GM19099 (cell line): Measurements from ENCODE around the gene PARP8.

Source experiments
- POLR2A ChIP-seq: IDR thresholded peaks from 3 replicates; pipeline ENCODE4 v1.6.1; 2011; ENCODE audit warnings: low read depth; ENCODE audit not compliant: insufficient read length; ENCODE audit errors: extremely low read depth

The PARP8 gene

GRCh38 chr5:50794812-50795211, 128.4 kb downstream of the PARP8 start:
- no peak for TF ChIP-seq POLR2A

- no peak for TF ChIP-seq POLR2A
These were observed 131.6 kb downstream of the PARP8 start for GRCh38 chr5:50798002-50798401.

GRCh38 chr5:50799596-50799995, 133.2 kb downstream of the PARP8 start:
- TF ChIP-seq POLR2A: no peak

GRCh38 chr5:50800410-50800809, 134.0 kb downstream of the PARP8 start:
- no peak for TF ChIP-seq POLR2A

GRCh38 chr5:50807661-50808060, 141.2 kb downstream of the PARP8 start:
- TF ChIP-seq POLR2A: no peak

- TF ChIP-seq POLR2A: no peak
These were observed 142.0 kb downstream of the PARP8 start for GRCh38 chr5:50808406-50808805.

- TF ChIP-seq POLR2A: no peak
These were observed 147.3 kb downstream of the PARP8 start for GRCh38 chr5:50813691-50814090.

- no peak for TF ChIP-seq POLR2A
These were observed 148.1 kb downstream of the PARP8 start for GRCh38 chr5:50814556-50814955.

- TF ChIP-seq POLR2A: no peak
These were observed 155.6 kb downstream of the PARP8 start for GRCh38 chr5:50822046-50822445.

GRCh38 chr5:50822761-50823160, 156.3 kb downstream of the PARP8 start:
- TF ChIP-seq POLR2A: no peak

GRCh38 chr5:50823568-50823967, 157.1 kb downstream of the PARP8 start:
- no peak for TF ChIP-seq POLR2A

- TF ChIP-seq POLR2A: no peak
These were observed 157.7 kb downstream of the PARP8 start for GRCh38 chr5:50824109-50824508.

- TF ChIP-seq POLR2A: no peak
These were observed 161.2 kb downstream of the PARP8 start for GRCh38 chr5:50827516-50828247.

GRCh38 chr5:50829023-50829422, 162.6 kb downstream of the PARP8 start:
- no peak for TF ChIP-seq POLR2A

- TF ChIP-seq POLR2A: no peak
These were observed 166.3 kb downstream of the PARP8 start for GRCh38 chr5:50832657-50833284.

- TF ChIP-seq POLR2A: no peak
These were observed 169.9 kb downstream of the PARP8 start for GRCh38 chr5:50836356-50836755.

GRCh38 chr5:50839472-50839871, 173.0 kb downstream of the PARP8 start:
- no peak for TF ChIP-seq POLR2A

- no peak for TF ChIP-seq POLR2A
These were observed 176.7 kb downstream of the PARP8 start for GRCh38 chr5:50843091-50843490.

- TF ChIP-seq POLR2A: no peak
These were observed 179.8 kb downstream of the PARP8 start for GRCh38 chr5:50846261-50846660.
